Astrocyte of the cerebellum (primary cell): ENCODE data around the gene ZMYND8.

Experiments
- DNase-seq: peaks from one replicate; pipeline ENCODE4 v3.0.0-alpha.2; 2011; ENCODE audit warnings: low read depth
- H3K4me3 ChIP-seq: 2 replicates; pipeline ENCODE4 v1.5.1; 2011; ENCODE audit warnings: mild to moderate bottlenecking, low read depth, low read length, moderate library complexity
- in situ Hi-C: cut with HindIII; loops from 2 replicates; pipeline ENCODE4 v1.10.0; 2017; ENCODE audit warnings: low sequenced_read_pairs
- TF ChIP-seq, protein P1 (sequence below): IDR thresholded peaks from 2 replicates; pipeline ENCODE4 v1.5.1; 2012; ENCODE audit warnings: low read length, low read depth, moderate library complexity, mild to moderate bottlenecking; ENCODE audit errors: missing control alignments

Gene ZMYND8

DNA sequence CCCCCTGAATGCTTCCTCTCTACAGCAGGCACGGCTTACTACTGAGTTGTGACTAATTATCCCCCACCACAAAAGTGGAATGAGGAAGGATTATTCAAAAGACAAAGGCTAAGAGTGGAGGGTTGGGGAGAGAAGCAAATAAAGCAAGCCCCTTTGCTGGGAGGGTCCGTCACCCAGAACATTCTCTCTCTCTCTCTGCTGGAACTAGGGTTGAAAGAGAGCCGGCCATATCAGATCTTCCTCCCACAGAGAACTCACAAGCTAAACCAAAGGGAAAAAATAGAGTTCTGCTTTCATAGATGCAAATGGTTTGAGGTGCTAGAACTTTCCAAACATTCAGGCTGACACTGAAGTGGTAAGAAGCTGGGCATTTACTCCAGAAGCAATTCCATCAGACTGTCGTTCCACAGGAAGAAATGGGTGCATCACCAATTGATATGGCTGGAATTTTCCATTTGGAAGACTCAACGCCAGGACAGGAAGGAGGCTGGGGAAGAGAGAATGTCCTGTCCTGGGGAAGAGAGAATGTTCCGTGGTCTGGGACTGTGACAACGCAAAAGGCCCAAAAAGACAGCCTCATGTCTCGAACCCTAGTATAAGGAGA lies 7.9 kb downstream of the ZMYND8 start:
- DNase-seq: no peak
- TF ChIP-seq, protein P1, sequence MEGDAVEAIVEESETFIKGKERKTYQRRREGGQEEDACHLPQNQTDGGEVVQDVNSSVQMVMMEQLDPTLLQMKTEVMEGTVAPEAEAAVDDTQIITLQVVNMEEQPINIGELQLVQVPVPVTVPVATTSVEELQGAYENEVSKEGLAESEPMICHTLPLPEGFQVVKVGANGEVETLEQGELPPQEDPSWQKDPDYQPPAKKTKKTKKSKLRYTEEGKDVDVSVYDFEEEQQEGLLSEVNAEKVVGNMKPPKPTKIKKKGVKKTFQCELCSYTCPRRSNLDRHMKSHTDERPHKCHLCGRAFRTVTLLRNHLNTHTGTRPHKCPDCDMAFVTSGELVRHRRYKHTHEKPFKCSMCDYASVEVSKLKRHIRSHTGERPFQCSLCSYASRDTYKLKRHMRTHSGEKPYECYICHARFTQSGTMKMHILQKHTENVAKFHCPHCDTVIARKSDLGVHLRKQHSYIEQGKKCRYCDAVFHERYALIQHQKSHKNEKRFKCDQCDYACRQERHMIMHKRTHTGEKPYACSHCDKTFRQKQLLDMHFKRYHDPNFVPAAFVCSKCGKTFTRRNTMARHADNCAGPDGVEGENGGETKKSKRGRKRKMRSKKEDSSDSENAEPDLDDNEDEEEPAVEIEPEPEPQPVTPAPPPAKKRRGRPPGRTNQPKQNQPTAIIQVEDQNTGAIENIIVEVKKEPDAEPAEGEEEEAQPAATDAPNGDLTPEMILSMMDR: no peak
- H3K4me3 ChIP-seq: no peak overlapping the region
- in situ Hi-C loops: no loop called here

- no peak for DNase-seq
- TF ChIP-seq, protein P1: no peak
- in situ Hi-C loops: no loop called here
- no peak overlapping the region for H3K4me3 ChIP-seq
Observed at GRCh38 chr20:47347661-47348435, 8.7 kb downstream of the ZMYND8 start.

DNA sequence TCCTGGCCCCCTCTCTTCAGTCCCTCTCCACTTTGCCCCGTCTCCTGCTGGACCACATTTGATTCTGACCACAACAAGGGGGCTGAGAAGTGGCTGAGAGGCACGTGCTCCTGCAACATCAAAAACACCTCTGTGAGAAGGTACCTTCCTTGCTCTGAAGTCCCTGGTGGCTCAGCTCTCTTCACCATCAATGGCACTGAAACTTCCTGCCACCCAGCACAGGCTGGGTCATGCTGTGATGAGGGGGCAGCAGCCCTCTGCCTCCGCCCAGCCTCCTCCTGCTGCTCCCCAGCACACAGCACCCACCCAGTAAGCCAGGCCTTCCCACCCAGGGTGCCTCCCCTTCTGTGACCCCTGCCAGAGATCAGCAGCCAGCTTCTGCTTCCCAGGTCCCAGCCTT lies 10.3 kb downstream of the ZMYND8 start:
- DNase-seq: no peak
- TF ChIP-seq, protein P1: no peak
- no peak overlapping the region for H3K4me3 ChIP-seq
- in situ Hi-C loops: no loop called here

DNA sequence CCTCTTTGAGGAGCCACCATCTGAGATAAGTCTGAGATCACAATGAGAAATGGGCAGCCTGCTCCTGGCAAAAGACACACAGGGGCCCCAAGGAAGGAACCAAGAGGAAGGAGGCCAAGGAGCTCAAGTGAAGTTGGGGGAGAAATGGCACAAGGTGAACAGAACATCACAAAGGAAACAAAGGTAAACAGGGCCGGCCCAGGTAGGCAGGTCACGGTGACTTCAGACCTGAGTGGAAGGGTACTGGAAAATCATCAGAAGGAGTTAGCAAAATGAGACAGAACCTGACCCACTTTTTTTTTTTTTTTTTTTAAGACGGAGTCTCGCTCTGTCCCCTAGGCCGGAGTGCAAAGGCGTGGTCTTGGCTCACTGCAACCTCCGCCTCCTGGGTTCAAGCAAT lies 11.3 kb downstream of the ZMYND8 start:
- H3K4me3 ChIP-seq: no peak overlapping the region
- DNase-seq: no peak
- TF ChIP-seq, protein P1: no peak
- in situ Hi-C loops: no loop called here

DNA sequence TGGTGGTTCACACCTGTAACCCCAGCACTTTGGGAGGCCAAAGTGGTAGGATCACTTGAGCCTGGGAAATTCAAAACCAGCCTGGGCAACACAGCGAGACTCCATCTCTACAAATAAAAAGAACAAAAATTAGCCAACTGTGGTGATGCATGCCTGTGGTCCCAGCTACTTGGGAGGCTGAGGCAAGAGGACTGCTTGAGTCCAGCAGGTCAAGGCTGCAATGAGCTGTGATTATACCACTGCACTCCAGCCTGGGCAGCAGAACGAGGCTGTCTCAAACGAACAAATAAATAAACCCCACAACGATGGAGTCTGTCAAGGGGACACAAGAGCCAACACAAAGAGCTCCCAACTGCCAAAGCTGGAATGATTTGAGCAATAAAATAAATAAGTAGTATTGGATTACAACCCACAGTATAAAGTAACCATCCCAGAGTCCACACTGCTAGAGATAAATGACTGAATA lies 13.5 kb downstream of the ZMYND8 start:
- no peak overlapping the region for H3K4me3 ChIP-seq
- in situ Hi-C loops: no loop called here
- TF ChIP-seq, protein P1: no peak
- DNase-seq: no peak

GRCh38 chr20:47338131-47338628 lies 18.3 kb downstream of the ZMYND8 start:
- H3K4me3 ChIP-seq: no peak overlapping the region
- no peak for DNase-seq
- in situ Hi-C loops: no loop called here
- TF ChIP-seq, protein P1: no peak
